ENCODE data around the gene ARHGAP15. TPM values are rescaled to one million over a fixed set of nuclear protein-coding genes. Genes with fewer than 3 reads are reported as not detected.
A peak's percentile ranks its signal among the peaks of the same experiment; 100 is the strongest.

The ARHGAP15 gene
- polyA plus RNA-seq, 4 donors = 3.4 to 8.1 (median 4.9) TPM

- no peak for DNase-seq (ENCODE audit: low read depth in 4 of 4, low spot score in 3 of 4)
Observed at GRCh38 chr2:143603846-143604565, 474.8 kb downstream of the ARHGAP15 start.

GRCh38 chr2:143604566-143604959 is 475.3 kb downstream of the ARHGAP15 start:
- no peak for DNase-seq (ENCODE audit: low read depth in 4 of 4, low spot score in 3 of 4)

GRCh38 chr2:143607231-143608062 is 478.2 kb downstream of the ARHGAP15 start:
- no peak for DNase-seq (ENCODE audit: low read depth in 4 of 4, low spot score in 3 of 4)

GRCh38 chr2:143608063-143608423 is 478.8 kb downstream of the ARHGAP15 start:
- DNase-seq (ENCODE audit: low read depth in 4 of 4, low spot score in 3 of 4) = no peak

GRCh38 chr2:143608758-143609157 is 479.5 kb downstream of the ARHGAP15 start:
- DNase-seq (ENCODE audit: low read depth in 4 of 4, low spot score in 3 of 4) = no peak

GRCh38 chr2:143611336-143611735 is 482.1 kb downstream of the ARHGAP15 start:
- DNase-seq (ENCODE audit: low read depth in 4 of 4, low spot score in 3 of 4) = no peak

GRCh38 chr2:143615562-143615961 is 486.3 kb downstream of the ARHGAP15 start:
- DNase-seq (ENCODE audit: low read depth in 4 of 4, low spot score in 3 of 4) = no peak

GRCh38 chr2:143616452-143616851 is 487.2 kb downstream of the ARHGAP15 start:
- no peak for DNase-seq (ENCODE audit: low read depth in 4 of 4, low spot score in 3 of 4)

- no peak for DNase-seq (ENCODE audit: low read depth in 4 of 4, low spot score in 3 of 4)
Observed at GRCh38 chr2:143617803-143618415, 488.7 kb downstream of the ARHGAP15 start.

GRCh38 chr2:143622106-143622505 is 492.9 kb downstream of the ARHGAP15 start:
- no peak for DNase-seq (ENCODE audit: low read depth in 4 of 4, low spot score in 3 of 4)

GRCh38 chr2:143623231-143623908 is 494.2 kb downstream of the ARHGAP15 start:
- no peak for DNase-seq (ENCODE audit: low read depth in 4 of 4, low spot score in 3 of 4)

- DNase-seq (ENCODE audit: low read depth in 4 of 4, low spot score in 3 of 4) = no peak
Observed at GRCh38 chr2:143623909-143624260, 494.7 kb downstream of the ARHGAP15 start.

- DNase-seq (ENCODE audit: low read depth in 4 of 4, low spot score in 3 of 4) = no peak
Observed at GRCh38 chr2:143629340-143629739, 500.1 kb downstream of the ARHGAP15 start.

GRCh38 chr2:143632751-143633374 is 503.6 kb downstream of the ARHGAP15 start:
- DNase-seq (ENCODE audit: low read depth in 4 of 4, low spot score in 3 of 4) = no peak

GRCh38 chr2:143633419-143633818 is 504.2 kb downstream of the ARHGAP15 start:
- DNase-seq (ENCODE audit: low read depth in 4 of 4, low spot score in 3 of 4) = no peak

GRCh38 chr2:143635302-143635701 is 506.1 kb downstream of the ARHGAP15 start:
- no peak for DNase-seq (ENCODE audit: low read depth in 4 of 4, low spot score in 3 of 4)

- DNase-seq (ENCODE audit: low read depth in 4 of 4, low spot score in 3 of 4) = no peak
Observed at GRCh38 chr2:143635936-143636335, 506.7 kb downstream of the ARHGAP15 start.

- peak; percentile 44 to 63 (median 49) for DNase-seq (ENCODE audit: low read depth in 4 of 4, low spot score in 3 of 4)
Observed at GRCh38 chr2:143640826-143641225, 511.6 kb downstream of the ARHGAP15 start.

- no peak for DNase-seq (ENCODE audit: low read depth in 4 of 4, low spot score in 3 of 4)
Observed at GRCh38 chr2:143645921-143646645, 516.9 kb downstream of the ARHGAP15 start.

GRCh38 chr2:143649226-143649740 is 520.1 kb downstream of the ARHGAP15 start:
- DNase-seq (ENCODE audit: low read depth in 4 of 4, low spot score in 3 of 4) = no peak

Data from left renal pelvis (tissue), 4 donors.